Measurements from ENCODE around the gene TMEM35B.

The TMEM35B gene

DNA sequence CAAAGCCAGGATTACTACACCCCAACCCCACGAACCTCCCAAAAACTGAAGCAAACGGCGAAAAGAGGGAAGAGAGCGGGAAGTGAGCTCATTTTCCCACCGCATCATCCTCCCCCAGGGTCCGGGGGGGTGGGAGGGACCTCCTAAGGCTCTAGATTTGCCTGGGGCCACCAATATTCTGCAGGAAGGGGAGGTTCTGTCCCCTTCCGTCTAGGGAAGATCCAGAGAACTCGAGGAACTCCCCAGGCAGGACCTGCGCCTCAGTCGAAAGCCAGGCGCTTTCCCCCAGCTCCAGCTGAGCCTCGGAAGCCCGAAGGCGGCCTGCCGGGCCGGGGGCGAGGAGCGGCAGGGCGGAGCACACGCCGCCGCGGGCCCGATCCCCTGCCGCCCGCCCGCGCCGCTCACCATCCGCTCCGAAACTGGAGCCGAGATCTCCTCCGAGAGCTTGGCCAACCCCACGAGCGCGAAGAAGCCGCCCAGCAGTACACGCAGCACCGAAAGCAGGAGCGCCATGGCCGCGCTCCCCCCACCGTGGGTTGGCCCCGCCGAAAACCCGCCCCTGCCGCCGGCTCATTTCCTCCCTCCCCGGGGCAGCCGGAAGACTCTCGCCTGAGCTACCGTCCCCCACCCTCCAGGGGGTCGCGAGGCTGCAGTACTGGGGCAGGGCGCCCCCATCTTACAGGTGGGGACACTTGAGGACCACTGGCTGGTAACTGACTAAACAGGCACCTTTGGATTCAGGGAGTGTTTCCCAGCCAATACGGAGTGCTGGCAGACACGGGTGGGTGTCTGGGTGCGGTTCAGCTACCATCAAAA is at the start of gene TMEM35B:
Gene TMEM35B, minus strand, starts transcription at position 555 of the 816 bp plus-strand sequence. Its CDS starts 42 bp downstream, at position 513.
- TF ChIP-seq, protein P1, sequence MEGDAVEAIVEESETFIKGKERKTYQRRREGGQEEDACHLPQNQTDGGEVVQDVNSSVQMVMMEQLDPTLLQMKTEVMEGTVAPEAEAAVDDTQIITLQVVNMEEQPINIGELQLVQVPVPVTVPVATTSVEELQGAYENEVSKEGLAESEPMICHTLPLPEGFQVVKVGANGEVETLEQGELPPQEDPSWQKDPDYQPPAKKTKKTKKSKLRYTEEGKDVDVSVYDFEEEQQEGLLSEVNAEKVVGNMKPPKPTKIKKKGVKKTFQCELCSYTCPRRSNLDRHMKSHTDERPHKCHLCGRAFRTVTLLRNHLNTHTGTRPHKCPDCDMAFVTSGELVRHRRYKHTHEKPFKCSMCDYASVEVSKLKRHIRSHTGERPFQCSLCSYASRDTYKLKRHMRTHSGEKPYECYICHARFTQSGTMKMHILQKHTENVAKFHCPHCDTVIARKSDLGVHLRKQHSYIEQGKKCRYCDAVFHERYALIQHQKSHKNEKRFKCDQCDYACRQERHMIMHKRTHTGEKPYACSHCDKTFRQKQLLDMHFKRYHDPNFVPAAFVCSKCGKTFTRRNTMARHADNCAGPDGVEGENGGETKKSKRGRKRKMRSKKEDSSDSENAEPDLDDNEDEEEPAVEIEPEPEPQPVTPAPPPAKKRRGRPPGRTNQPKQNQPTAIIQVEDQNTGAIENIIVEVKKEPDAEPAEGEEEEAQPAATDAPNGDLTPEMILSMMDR (IDR thresholded peaks at IDR 0.05; ENCODE audit: borderline replicate concordance, extremely low read depth, low read length, poor library complexity, severe bottlenecking), result peak; percentile 46
- TF ChIP-seq EZH2 (IDR thresholded peaks at IDR 0.05; ENCODE audit: borderline replicate concordance, low read depth, low read length, severe bottlenecking), result no peak
- Histone ChIP-seq H3K4me1 (ENCODE audit: insufficient read depth, low read length) (peaks cover 31% of the 10 kb centered on the region), H3K9ac (ENCODE audit: low read depth, low read length) (peak within 1 kb of the TSS; percentile 80), H3K9me3 (ENCODE audit: insufficient read depth, low read length, severe bottlenecking) (no peaks in the 10 kb centered on the region), H3K4me2 (ENCODE audit: insufficient read depth, low read length) (peak within 1 kb of the TSS; percentile 71), H3K36me3 (ENCODE audit: insufficient read depth, low read length) (peaks cover 11% of the 10 kb centered on the region), H4K20me1 (ENCODE audit: insufficient read depth, low read length) (no peaks in the 10 kb centered on the region), H3K27me3 (ENCODE audit: insufficient read depth, low read length, poor library complexity) (no peaks in the 10 kb centered on the region), H3K27ac (ENCODE audit: low read length) (peak within 1 kb of the TSS; percentile 90), H2AFZ (ENCODE audit: low read depth, low read length) (peak within 1 kb of the TSS; percentile 100), H3K79me2 (ENCODE audit: insufficient read depth, low read length) (peaks cover 26% of the 10 kb centered on the region), H3K4me3 (ENCODE audit: low read depth in 1 of 2, low read length in 2 of 2) (peak within 1 kb of the TSS; percentile 56 to 94)
- peak; percentile 92 for ATAC-seq (ENCODE audit: insufficient read depth, low read depth)
- peak; percentile 84 for DNase-seq

GRCh38 chr1:35033346-35033745 is 48.2 kb upstream of the TMEM35B start:
- Histone ChIP-seq H4K20me1 (ENCODE audit: insufficient read depth, low read length) (no peaks in the 10 kb centered on the region), H3K27ac (ENCODE audit: low read length) (no peak overlapping the region), H3K27me3 (ENCODE audit: insufficient read depth, low read length, poor library complexity) (no peaks in the 10 kb centered on the region), H2AFZ (ENCODE audit: low read depth, low read length) (no peak overlapping the region), H3K4me3 (ENCODE audit: low read depth in 1 of 2, low read length in 2 of 2) (no peak overlapping the region), H3K79me2 (ENCODE audit: insufficient read depth, low read length) (peaks cover 22% of the 10 kb centered on the region), H3K4me1 (ENCODE audit: insufficient read depth, low read length) (peaks cover 29% of the 10 kb centered on the region), H3K9me3 (ENCODE audit: insufficient read depth, low read length, severe bottlenecking) (peaks cover 13% of the 10 kb centered on the region), H3K9ac (ENCODE audit: low read depth, low read length) (no peak overlapping the region), H3K36me3 (ENCODE audit: insufficient read depth, low read length) (0 out of 2 replicates have a peak, but pooled peaks cover 4% of the 10 kb centered on the region), H3K4me2 (ENCODE audit: insufficient read depth, low read length) (no peak overlapping the region)
- DNase-seq (no peak), ATAC-seq (ENCODE audit: insufficient read depth, low read depth) (no peak)
- TF ChIP-seq, protein P1 (IDR thresholded peaks at IDR 0.05; ENCODE audit: borderline replicate concordance, extremely low read depth, low read length, poor library complexity, severe bottlenecking), result no peak
- TF ChIP-seq EZH2 (IDR thresholded peaks at IDR 0.05; ENCODE audit: borderline replicate concordance, low read depth, low read length, severe bottlenecking), result no peak

- Histone ChIP-seq H3K4me1 (ENCODE audit: insufficient read depth, low read length) (peaks cover 29% of the 10 kb centered on the region), H3K27me3 (ENCODE audit: insufficient read depth, low read length, poor library complexity) (no peaks in the 10 kb centered on the region), H3K9me3 (ENCODE audit: insufficient read depth, low read length, severe bottlenecking) (peaks cover 13% of the 10 kb centered on the region), H3K4me3 (ENCODE audit: low read depth in 1 of 2, low read length in 2 of 2) (peak overlapping the region; percentile 13 to 75; a peak in 3 of 4 replicates), H2AFZ (ENCODE audit: low read depth, low read length) (peak overlapping the region; percentile 95), H3K27ac (ENCODE audit: low read length) (no peak overlapping the region), H3K79me2 (ENCODE audit: insufficient read depth, low read length) (peaks cover 22% of the 10 kb centered on the region), H3K36me3 (ENCODE audit: insufficient read depth, low read length) (peaks cover 9% of the 10 kb centered on the region; the same call in 1 of the 2 replicates), H3K4me2 (ENCODE audit: insufficient read depth, low read length) (peak overlapping the region; percentile 84), H4K20me1 (ENCODE audit: insufficient read depth, low read length) (no peaks in the 10 kb centered on the region), H3K9ac (ENCODE audit: low read depth, low read length) (peak overlapping the region; percentile 70; the same call in 1 of the 2 replicates)
- TF ChIP-seq, protein P1 (IDR thresholded peaks at IDR 0.05; ENCODE audit: borderline replicate concordance, extremely low read depth, low read length, poor library complexity, severe bottlenecking), result no peak
- TF ChIP-seq EZH2 (IDR thresholded peaks at IDR 0.05; ENCODE audit: borderline replicate concordance, low read depth, low read length, severe bottlenecking), result no peak
- DNase-seq (no peak), ATAC-seq (ENCODE audit: insufficient read depth, low read depth) (no peak)
These were observed 47.2 kb upstream of the TMEM35B start for GRCh38 chr1:35032384-35032739.

Data from DND-41 (cell line).